ENCODE measurements around the gene KAZN.

KAZN gene

DNA sequence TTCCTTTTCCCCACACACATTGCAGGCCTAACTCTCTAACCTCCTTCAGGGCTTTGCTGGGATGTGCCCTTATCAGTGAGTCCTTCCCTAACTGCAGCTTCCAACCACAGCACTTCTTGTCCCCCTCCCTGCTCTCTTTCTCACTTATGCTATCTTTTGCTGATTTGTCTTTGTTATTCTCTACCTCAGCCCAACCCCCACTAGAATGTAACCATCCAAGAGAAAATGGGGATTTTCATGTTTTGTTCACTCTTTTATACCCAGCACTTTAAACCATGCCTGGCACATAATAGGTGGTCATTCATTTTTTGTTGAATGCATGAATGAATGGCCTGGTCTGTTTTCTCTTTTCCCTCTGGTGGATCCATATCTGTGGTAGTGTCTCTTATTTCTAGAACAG is 243.5 kb downstream of the KAZN start:
- no peak for DNase-seq

- DNase-seq = no peak
Observed at GRCh38 chr1:14842361-14842760, 243.9 kb downstream of the KAZN start.

DNA sequence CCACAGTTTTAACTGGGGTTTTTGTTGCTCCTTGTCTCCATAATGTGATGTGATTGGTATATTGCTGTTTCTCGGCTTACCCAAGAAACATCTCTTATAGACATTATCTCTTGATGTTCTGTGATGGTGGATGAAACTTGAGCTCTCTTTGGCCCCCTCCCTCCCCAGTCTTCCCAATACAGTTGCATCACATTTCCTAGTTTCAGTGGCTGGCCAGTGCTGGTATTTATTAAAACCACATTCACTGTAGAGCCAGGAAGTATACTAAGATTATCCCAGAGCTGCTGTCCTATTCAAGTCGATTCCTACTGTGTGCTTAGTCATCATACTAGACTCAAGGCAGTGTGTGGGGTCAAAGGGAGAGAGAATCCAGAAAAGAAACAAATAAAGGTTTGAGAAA is 244.4 kb downstream of the KAZN start:
- DNase-seq = no peak

DNA sequence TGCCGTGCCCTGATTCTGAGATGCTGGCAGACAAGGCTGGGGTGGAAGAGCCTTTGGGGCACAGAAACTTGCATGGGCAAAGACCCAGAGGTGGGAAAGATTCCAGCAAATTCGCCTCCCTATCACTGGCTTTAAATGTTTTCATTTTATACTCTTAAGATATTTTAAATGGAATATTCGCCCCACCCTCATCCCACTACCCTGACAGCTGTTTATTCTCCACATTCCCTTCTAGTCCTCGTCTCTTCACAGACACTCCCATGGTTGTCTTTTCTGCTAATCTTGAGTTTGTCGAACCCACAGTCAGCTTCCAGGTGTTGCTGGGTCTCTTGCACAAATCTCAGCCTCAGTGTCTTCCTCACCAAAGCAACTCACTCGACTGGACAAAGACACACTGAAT is 245.0 kb downstream of the KAZN start:
- DNase-seq = no peak

DNA sequence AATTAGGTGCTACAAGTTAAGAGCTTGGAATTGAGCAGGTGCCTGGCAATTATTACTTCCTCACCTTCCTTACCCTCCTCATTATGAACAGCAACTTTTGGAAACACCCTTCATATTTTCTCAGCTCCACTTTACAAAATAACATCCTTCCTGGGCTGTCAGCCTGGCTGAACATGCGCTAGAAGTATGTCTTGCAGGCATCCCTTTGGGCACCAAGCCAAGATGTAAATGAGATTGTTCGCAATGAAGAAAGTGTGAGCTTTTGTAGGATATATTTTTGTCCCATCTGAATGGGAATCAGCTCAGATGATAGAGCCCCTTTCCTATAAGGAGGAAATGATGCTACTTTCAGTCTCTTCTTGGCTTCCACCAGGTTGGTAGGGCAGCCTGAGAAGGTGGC is 245.9 kb downstream of the KAZN start:
- DNase-seq = no peak

DNA sequence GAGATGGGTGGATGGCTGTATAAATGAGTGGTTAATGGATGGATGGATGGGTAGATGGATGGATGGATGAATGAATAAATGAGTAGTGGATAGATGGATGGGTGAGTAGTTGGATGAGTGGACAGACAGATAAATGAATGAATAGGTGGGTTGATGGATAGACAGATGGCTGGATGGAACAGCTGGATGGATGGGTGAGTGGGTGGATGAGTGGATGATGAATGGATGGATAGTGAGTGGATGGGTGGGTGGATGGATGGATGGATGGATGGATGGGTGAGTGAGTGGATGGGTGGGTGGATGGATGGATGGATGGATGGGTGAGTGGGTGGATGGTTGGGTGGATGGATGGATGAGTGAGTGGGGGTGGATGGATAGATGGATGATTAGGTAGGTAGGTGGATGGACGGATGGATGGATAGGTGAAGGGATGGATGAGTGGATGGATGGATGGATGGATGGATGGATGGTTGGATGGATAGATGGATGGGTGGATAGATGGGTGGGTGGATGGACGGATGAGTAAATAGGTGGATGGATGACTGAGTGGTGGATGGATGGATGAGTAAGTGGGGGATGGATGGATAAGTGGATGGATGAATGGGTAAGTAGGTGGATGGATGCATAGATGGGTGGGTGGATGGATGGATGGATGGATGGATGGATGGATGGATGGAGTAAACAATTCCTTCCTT is 246.6 kb downstream of the KAZN start:
- no peak for DNase-seq

DNA sequence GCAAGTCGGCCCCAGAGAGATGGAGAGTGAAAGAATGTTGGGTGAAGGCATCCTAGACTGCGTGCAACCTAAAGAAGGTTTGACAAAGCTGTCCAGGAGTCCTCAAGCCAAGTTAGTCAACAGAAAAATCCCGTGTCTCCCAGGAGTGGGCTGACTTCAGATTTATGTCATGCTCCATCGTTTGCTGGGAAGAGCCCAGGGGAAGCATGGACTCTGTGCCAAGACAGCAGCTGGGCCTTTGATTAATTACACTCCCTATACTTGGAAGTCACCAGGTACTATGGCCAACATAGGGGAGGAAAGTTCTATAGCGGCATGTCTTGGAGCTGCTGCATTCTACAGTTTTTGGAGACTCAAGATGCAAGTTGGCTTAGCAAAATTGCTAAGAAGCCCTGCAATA is 247.4 kb downstream of the KAZN start:
- DNase-seq = no peak

DNA sequence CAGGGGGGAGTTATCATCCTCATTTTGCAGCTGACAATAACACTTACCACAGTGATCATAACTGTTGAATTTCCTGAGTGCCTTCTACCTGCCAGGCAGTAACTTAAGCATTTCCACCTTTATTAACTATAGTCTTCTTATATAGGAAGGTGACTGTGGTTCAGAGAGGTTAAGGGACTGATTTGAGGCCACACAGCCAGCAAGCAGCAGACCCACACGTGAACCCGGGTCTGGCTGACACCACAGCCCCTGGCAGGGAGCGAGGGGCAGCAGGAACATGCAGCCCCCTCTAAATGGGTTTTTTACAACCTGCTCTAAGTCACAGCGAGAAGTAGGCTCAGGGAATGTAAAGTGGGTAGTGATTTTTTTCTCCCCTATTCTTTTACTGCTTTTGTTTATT is 248.2 kb downstream of the KAZN start:
- no peak for DNase-seq

DNA sequence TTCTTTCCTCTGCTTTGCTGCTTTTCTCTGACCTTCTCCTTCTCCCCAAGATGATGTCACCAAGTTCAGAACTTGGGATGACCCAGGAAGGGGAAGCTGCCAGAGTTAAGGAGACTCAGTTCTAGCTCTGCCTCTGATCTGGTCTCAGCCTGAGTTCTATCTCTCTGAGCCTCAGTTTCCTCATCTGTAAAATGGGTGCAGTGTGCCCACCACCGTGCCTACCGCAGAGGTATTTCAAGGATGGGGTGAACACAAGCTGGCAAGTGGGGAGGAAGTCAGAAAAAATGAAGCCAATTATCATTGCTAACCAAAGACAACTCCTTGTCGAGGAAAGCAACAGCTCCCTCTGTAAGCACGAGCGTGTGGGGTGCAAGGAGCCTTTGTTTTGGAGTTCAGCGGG is 249.7 kb downstream of the KAZN start:
- no peak for DNase-seq

DNA sequence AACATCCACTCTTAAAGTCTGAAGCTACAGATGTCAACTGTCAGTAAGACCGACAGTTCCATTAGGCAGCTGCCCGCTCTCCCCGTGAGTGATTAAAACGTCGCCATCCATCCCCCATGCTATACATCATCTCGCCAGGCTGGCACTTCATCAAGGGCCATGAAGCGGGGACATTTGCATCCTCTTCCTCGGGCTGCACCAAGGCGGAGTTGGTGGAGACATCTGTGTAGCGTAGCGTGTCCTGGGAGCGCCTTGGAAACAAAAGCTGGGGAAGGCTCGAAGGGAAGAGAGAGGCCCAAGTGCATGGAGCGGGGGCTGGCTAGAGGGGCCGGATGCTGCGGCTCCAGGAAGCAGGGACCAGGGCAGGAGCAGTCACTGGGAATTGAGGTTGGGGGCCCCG is 250.1 kb downstream of the KAZN start:
- DNase-seq = no peak

DNA sequence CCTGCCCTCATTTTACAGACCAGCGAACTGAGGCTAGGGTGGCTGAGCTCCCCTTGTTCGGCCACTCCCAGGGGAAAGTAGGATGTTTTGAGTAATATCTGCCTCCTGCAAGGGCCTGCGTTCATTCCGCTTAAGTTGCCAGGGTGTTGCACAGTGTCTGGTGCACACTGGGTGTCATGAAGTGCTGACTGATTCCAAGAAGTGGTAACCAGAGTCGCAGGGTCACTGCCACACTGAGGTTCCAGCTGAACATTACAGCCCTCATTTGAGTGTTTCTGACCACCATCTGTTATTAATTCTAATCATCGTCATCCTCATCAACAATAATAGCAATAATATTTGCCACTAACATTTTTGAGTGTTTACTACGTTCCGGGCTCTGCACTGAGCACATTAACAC is 250.6 kb downstream of the KAZN start:
- no peak for DNase-seq

GRCh38 chr1:14850563-14850962 is 252.1 kb downstream of the KAZN start:
- DNase-seq = no peak

GRCh38 chr1:14851760-14852159 is 253.3 kb downstream of the KAZN start:
- no peak for DNase-seq

GRCh38 chr1:14852291-14852690 is 253.8 kb downstream of the KAZN start:
- no peak for DNase-seq

- no peak for DNase-seq
Observed at GRCh38 chr1:14853518-14853917, 255.0 kb downstream of the KAZN start.

DNA sequence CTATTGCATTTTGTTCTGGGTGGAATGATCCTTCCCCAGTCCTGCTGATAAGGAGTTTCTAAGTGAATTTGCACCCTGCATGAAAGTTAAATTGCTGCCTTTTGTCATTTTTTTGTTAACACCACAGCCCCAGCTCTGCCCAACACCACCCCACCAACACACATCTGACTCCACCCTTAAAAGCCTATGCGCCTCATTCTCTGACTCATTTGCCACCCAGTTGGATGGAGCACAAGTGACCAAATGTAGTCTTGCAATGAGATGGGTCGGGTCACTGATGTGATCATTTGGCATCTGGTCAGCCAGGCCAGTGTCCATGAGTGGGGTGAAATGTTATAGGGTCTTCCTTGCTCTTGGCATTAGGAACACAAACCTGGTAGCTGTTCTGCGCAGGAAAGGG is 256.8 kb downstream of the KAZN start:
- no peak for DNase-seq

DNA sequence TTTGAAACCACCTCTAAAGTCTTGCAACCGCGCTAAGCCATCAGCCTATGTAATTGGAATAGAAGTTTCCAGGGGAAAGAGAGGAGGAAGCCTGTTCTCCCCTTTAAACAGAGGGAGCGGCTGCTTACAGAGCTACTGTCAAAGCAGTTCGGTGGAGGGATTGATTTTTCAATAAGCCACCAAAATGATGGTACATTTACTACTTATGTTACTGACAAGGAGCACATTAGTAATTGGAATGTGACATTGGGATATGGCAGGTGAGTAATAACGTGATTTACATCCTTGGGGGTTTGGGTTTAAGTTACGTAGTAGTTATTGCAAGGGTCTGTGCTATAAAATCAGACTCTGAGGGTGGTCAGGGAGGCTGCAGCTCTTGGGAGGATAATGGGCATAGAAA is 257.3 kb downstream of the KAZN start:
- DNase-seq = no peak

- DNase-seq = no peak
Observed at GRCh38 chr1:14857436-14858195, 259.1 kb downstream of the KAZN start.

DNA sequence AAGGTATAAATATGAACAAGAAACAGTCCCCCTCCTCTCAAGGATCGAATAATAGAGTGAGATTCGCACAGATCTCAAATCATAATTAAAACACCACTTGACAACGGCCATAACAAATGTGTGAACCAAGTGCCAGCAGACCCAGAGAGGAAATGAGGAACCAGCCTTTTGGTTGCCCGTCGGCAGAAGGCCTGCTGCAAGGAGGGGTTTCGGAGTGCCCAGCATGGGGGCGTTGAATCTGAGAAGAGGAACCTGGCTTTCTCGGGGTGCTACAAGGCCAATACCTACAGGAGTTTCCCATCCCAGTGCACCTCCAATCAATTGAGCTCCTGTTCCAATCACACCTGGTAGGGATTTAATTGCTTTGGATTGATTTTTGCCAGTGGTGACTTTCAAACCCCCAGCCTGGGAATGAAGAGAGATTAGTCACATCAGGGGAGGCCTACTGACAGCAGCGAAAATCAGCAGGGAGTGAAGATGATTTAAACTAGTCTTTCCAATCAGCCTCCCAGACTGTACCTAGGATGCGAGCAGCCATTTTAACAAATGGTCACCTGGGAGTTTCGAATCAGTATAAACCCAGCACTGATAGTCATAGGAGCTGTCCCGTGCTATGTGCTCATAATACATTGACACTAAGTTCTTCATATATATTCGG is 263.8 kb downstream of the KAZN start:
- DNase-seq = no peak

GRCh38 chr1:14865106-14865505 is 266.6 kb downstream of the KAZN start:
- DNase-seq = no peak

DNA sequence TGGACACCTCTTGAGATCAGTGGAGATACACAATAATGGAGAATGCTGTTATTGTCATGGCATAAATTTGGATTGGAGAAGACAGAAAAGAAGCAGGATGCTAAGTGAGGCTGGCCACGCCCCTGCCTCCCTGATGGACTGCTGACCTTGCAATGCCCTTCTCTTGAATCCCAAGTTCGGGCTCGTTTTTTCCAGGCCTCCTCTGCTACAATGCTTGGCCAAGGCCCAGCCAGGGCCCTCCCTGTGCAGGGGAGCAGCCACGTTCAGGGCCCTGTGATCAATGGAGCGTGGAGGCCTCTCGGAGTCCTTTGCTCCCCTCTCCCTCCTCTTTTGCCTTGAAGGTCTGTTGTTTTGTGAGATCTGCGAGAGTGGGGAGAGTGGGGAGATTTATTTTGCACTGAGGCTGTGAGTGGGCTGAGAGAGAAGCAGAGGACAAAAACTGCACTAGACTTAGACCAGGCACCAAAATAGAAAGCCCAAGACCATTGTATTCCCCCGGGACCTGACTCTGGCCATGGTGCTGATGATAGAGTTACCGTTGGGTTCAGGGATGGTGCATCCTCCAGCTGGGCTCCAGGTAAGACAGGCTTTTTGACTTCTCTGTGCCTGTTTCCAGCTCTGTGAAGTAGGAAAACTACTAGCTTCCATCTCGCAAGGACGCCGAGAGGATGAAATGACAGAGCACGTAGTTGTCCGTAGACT is 268.6 kb downstream of the KAZN start:
- DNase-seq = no peak

DNA sequence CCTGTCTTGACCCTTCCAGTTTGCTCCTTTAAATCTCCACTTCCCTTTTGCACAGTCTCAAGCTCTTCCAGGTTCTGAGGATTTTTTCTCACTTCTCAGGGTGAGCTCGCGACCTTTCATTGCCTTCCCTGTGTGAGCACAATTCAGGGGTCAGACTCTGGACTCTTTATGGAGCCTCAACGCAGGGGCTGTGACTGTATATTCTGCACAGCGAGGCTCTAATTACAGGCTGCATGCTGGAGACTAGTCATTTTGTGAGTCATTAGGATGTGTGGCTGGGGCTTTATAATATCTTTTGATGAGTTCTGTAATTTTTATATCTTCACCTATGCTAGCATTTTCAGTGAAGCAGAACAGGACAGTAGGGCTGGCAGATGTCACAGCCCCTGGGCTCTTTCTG is 270.7 kb downstream of the KAZN start:
- DNase-seq = no peak

DNA sequence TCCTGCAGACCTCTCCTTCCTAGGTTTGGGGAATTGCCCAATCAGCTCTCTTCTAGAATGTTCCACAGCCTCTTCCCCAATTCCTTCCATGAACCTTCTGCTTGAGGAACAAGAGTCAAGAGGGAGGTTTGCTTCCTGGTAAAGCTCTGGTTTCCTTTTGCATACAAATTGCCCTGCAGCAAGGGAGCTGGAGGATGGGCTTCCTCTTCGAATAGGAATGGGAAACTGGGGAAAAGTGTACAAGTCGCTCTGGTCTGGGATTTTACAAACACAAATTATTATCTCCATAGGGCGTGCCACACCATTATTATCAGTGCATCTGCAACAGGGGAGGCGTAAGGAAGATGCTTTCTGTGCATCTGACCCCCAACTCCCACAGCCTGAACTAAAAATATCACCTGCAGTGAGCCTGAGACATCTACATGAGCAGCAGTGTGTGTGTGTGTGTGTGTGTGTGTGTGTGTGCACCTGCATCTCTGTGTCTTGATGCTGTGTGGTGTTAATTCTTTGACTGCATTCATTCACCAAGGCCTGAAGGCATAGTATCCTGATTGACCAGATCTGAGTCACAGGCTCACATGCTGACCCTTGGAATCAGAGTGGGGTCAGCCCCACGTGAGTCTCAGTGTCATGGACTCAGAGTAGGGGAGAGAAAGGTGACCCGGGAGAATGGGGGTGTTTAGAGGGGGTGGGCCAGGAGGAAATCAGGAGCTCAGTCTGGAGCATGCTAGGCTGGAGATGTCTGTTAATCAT is 272.9 kb downstream of the KAZN start:
- DNase-seq = no peak

All from activated T-cell treated with anti-CD3 and anti-CD28 coated beads for 4 hours (primary cell).